Fibroblast of pulmonary artery (primary cell): ENCODE measurements around the gene CEP170.
"Not testable (repeated sequence)": the region's sequence is repeated elsewhere in the genome, so short reads cannot be mapped to it uniquely, and the experiment has no call there.

Source experiments
- DNase-seq: peaks from one replicate; pipeline ENCODE4 v3.0.0-alpha.2; 2010; ENCODE audit warnings: low read depth
- H3K4me3 ChIP-seq: replicated peaks from 2 replicates; pipeline ENCODE4 v1.5.1; 2011; ENCODE audit warnings: low read depth, mild to moderate bottlenecking, control low read depth, low read length, moderate library complexity
- TF ChIP-seq, protein P1 (sequence below): IDR thresholded peaks from 2 replicates; pipeline ENCODE4 v1.5.1; 2011; ENCODE audit warnings: mild to moderate bottlenecking, control low read depth, low read length, inconsistent platforms; ENCODE audit errors: missing control alignments

The CEP170 gene

DNA sequence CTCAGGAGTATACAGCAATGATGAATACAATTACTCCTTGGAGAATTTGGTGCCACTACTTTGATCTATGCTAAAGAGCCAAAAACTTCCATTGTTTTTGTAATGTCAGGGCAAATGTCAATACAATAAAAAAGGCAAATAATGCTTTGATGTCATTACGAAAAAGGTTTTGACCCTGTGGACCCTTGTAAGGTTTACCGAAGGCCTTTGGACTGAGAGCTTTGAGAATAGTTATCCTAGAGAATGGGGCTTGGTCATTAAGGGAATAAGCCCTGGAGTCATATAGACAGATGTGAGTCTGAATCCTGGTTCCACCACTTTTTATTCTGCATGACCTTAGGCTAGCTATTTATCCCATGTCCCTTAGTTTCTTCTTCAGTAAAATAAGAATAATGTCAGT is 27.5 kb downstream of the CEP170 start:
- no peak for DNase-seq
- H3K4me3 ChIP-seq, result no peak overlapping the region
- TF ChIP-seq, protein P1, sequence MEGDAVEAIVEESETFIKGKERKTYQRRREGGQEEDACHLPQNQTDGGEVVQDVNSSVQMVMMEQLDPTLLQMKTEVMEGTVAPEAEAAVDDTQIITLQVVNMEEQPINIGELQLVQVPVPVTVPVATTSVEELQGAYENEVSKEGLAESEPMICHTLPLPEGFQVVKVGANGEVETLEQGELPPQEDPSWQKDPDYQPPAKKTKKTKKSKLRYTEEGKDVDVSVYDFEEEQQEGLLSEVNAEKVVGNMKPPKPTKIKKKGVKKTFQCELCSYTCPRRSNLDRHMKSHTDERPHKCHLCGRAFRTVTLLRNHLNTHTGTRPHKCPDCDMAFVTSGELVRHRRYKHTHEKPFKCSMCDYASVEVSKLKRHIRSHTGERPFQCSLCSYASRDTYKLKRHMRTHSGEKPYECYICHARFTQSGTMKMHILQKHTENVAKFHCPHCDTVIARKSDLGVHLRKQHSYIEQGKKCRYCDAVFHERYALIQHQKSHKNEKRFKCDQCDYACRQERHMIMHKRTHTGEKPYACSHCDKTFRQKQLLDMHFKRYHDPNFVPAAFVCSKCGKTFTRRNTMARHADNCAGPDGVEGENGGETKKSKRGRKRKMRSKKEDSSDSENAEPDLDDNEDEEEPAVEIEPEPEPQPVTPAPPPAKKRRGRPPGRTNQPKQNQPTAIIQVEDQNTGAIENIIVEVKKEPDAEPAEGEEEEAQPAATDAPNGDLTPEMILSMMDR, result no peak

DNA sequence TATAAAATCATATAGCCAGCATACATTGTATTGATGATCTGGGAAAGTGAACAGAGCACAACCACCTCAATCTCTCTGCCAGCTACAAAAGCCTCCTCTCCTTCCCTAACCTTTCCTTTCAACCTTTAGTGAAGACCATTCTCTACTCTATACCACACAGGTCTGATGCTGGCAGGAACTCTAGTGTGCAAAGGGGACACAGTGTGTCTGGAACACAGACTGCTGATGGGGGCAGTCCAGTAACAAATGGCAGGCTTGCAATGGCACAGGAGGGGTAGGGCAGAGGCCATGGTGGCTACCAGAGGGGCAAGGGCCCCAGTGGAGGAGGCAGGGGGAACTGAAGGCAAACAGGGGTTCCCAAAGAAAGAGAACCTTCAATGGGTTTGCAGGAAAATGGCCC is 37.0 kb downstream of the CEP170 start:
- H3K4me3 ChIP-seq, result no peak overlapping the region
- DNase-seq, result no peak
- TF ChIP-seq, protein P1, result no peak

DNA sequence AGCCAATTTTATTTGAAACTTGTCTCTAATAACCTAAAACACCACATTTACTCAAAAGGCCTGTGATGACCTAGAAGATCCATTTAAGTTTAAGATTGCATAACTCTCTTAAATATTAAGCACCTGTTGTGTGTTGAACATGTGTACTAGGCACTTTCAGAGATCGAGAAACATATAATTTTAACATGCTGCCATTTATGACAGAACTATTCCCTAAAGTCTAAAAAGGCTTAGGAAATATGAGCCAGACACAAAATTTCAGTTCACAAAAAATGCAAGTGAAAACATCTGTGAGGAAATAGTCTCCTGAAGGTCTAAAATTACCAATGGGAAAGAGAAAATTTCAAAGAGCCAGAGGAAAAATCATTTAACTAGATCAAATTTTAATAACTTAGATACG is 37.7 kb downstream of the CEP170 start:
- DNase-seq, result no peak
- TF ChIP-seq, protein P1, result no peak
- H3K4me3 ChIP-seq, result no peak overlapping the region

DNA sequence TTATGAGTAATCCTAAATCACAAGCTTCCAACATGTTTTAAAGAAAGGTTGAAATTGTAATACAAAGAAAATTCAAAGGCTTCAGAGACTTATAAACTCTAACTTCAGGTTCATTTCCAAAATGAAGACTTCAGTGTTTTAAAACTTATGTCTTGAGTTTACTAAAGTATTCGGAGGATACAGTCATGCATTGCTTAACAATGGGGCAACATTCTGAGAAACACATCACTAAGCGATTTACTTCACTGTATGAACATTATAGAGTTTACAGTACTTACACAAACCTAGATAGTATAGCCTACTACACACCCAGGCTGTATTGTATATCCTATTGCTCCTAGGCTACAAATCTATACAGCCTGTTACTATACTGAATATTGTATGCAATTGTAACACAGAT is 38.3 kb downstream of the CEP170 start:
- no peak overlapping the region for H3K4me3 ChIP-seq
- TF ChIP-seq, protein P1, result no peak
- DNase-seq, result no peak

DNA sequence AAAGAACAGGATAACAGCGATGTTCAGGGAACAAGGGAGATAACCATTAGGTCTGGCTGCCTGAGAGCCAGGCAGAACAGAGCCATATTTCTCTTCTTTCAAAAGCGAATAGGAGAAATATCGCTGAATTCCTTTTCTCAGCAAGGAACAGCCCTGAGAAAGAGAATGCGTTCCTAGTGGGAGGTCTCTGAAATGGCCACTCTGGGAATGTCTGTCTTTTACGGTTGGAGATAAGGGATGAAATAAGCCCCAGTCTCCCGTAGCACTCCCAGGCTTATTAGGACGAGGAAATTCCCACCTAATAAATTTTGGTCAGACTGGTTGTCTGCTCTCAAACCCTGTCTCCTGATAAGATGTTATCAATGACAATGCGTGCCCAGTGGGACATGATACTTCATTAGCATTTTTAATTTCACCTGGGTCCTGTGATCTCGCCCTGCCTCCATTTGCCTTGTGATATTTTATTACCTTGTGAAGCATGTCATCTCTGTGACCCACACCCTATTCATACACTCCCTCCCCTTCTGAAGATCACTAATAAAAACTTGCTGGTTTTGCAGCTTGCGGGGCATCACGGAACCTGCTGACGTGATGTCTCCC is 39.7 kb downstream of the CEP170 start:
- not testable (repeated sequence) for H3K4me3 ChIP-seq, DNase-seq

DNA sequence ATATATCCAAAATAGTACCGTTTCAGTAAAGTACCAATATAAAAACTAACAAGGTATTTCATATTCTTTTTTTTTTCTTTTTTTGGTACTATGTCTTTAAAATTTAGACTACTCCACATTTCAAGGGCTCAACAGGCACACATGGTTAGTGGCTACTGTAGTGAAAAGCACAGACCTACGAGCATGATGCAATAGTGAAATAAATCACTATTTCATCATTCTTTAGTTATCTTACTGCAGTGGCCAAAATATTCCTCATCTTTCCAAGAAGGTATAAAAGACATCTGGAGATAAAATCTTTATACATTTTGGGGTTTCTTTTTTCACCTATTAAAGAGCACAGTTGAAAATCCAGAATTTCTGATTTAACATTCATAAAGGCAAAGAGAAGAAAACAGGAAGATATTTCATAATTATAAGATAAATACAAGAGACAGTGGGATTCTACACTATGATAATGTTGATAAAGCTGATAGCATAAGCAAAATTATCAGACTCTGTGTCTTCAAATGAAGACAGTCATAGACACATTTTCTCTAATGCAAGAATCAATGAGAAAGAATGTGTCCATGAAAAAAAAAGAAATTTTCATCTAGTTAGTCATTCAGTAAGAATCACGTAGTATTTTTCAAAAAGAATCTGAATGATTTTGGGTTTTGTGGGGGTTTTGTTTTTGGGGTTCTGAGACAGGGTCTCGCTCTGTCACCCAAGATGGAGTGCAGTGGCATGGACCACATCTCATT is 41.9 kb downstream of the CEP170 start:
- peak; percentile 81 for DNase-seq
- TF ChIP-seq, protein P1, result no peak
- H3K4me3 ChIP-seq, result no peak overlapping the region

DNA sequence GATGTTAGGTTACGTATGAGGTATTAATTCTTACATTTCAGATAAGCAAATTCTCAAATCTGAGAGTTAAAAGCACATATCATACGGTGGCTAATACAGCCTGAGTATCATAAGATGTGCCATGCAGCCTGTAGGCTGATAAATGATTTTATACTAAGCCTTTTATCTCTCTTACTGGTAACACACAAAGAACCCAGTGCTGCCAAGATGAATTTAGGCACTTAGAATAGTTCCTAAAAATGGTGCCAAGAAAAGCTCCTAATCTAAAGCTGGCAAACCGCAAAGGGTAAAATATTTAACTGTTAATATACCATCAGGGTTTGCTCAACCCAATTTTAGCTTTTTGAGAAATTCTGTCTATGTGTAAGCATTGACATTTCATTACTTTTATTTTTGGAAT is 43.1 kb downstream of the CEP170 start:
- DNase-seq, result peak; percentile 59
- not testable (repeated sequence) for H3K4me3 ChIP-seq

DNA sequence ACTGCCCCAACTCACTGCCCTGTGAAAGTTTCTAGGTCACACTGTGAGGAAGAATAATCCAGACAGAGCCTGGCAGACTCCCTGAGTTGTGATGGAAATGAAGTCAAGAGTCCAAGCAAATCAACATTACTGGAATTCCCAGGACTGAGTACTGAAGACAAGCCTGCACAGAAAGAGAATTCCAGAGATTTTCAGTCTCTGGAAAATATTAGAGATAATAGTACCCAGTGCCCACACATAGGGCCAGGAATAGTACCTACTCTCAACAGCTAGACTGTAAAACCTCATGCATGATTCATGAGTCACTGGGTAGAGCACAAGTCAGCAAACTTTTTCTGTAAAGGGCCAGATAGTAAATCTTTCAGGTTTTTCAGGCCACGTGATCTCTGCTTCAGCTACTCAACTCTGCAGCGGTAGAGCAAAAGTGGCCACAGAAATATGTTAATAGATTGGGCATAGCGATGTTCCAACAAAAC is 50.0 kb downstream of the CEP170 start:
- DNase-seq, result peak; percentile 68
- not testable (repeated sequence) for H3K4me3 ChIP-seq

DNA sequence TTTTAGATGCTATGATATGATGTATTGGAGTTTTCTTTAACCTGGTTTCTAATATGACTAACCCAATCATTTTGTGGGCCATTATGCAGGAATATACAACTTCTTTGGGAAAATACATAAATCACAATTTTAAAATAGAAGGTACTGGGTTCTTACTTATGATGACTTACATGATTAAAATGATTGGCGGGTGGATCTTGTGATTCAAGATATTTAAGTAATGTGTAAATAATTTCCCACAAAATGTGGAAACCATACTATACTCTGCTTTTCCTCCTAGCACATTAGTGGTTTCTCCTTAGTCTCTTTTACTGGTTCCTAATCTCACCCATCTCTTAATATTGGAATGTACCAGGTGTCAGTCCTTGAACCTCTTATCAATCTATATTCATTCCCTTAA is 50.7 kb downstream of the CEP170 start:
- H3K4me3 ChIP-seq, DNase-seq: not testable (repeated sequence)

DNA sequence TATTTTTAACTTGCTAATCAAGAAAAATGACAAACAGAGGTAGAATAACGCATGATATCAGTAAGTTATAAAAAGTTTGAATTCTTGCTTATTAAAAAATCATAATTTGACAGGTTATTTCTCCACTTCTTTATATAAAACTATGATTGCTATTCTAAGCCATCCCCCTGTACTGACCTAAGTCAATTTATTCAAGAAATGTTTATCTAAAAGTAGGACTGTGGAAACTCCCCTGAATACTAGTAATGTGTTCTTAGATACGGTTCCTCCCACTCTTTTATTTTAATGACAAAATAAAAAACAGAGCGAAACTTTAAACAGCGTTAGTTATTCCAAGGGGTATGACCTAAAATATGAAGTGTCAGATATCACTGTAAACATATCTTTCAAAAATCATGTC is 51.9 kb downstream of the CEP170 start:
- DNase-seq, result not testable (repeated sequence)

DNA sequence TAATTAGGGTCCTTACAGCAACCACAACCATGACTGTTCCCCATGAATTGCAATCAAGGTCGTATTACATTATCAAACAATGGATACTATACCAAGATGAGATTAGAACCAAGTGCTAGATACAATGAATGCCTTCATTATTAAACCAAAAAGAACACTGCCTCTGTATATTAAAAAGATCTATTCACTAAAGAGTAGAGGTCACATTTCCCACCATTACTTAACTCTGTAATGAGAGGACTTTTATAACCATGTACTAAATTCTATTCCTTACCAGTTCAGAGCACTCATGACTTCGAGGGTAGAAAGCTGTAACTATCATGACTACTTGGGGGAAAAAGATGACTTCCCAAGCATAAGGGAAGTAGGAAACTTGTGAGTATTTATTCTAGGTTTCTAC is 53.8 kb downstream of the CEP170 start:
- H3K4me3 ChIP-seq, DNase-seq: not testable (repeated sequence)

More for the DNA sequence above, 51.9 kb downstream of the CEP170 start:
- not testable (repeated sequence) for H3K4me3 ChIP-seq

DNA sequence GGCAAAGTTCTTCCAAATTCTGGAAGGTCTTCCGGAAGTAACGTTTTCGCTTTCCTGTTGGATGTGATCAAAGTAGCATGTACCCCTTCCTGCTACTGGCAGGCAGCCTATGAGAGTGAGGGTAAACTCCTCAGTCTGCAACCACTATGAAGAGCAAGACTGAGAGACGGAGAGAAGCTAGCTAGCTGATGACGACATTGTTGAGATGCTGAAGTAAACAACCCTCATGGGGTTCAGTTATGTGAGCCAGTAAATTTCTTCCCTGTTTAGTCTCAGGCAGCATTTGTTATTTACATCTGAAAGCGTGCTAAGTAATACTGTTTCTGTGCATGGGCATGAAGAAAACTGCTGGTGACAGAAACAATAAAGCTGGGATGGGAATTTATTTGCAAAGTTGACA is 57.6 kb downstream of the CEP170 start:
- DNase-seq, H3K4me3 ChIP-seq: not testable (repeated sequence)

DNA sequence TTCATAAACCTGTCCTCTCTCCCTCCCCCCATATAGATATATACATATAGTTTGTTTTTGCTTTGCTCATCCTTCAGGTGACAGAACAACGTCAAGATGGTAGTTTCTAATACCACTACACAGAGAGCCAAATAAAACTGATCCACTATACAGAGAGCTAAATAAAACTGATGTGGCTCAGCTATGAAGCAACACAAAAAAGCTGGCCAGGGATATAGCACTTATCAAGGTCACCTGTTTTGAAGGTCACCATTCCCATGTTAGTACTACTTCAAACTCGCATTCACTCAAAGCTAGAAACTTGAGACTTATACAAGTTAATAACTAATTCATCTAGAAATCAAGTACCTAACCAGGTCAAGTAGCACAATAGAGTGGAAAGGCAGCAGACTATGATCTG is 61.8 kb downstream of the CEP170 start:
- DNase-seq, H3K4me3 ChIP-seq: not testable (repeated sequence)
